ENCODE measurements around the gene GDE1.

The GDE1 gene

DNA sequence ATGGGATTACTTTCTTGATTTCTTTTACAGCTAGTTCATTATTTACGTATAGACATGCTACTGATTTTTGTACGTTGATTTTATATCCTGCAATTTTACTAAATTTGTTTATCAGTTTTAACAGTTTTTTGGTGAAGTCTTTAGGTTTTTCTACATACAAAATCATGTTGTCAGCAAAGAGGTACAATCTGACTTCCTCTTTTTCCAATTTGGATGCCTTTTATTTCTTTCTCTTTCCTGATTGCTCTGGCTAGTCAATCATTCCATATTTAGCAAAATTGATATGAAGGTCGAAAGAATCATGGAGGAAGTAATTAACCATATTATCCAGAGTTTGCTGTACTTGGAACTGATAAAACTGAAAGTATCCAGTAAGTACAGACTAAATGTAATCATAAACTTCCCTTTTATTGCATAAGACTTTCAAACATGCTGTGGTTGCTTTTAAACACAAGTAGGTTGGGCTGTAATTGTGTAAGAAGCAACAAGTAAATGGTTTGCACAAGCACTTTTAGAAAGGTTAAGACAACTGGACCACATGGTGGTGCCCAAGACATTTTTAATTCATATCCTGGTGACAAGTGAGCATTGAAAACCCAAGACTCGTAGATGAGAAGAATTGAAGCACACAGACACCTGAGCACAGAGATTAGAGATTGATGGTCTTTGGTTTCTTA is 8.4 kb downstream of the GDE1 start:
- no peak overlapping the region for H3K27ac ChIP-seq
- TF ChIP-seq ZFX (IDR thresholded peaks at IDR 0.05), result no peak
- no peak for TF ChIP-seq CTCF (conservative IDR thresholded peaks at IDR 0.05)

DNA sequence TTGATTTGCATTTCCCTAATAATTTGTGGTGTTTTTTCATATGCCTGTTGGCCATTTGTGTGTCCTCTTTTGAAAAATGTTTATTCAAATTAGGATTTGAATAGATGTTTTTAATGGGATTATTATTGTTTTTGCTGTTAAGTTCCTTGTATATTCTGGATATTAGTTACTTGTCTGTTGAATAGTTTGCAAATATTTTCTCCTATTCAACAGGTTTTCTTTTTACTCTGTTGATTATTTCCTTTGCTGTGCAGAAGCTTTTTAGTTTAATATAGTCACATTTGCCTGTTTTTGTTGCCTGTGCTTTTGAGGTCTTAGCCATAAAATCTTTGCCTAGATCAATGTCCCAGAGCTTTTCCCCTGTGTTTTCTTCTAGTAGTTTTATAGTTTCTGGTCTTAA is 9.6 kb downstream of the GDE1 start:
- H3K27ac ChIP-seq, result no peak overlapping the region
- TF ChIP-seq CTCF (conservative IDR thresholded peaks at IDR 0.05) (no peak), ZFX (IDR thresholded peaks at IDR 0.05) (no peak)

GRCh38 chr16:19507867-19508266 is 14.0 kb downstream of the GDE1 start:
- TF ChIP-seq ZFX (IDR thresholded peaks at IDR 0.05) (no peak), CTCF (conservative IDR thresholded peaks at IDR 0.05) (no peak)
- H3K27ac ChIP-seq, result no peak overlapping the region

DNA sequence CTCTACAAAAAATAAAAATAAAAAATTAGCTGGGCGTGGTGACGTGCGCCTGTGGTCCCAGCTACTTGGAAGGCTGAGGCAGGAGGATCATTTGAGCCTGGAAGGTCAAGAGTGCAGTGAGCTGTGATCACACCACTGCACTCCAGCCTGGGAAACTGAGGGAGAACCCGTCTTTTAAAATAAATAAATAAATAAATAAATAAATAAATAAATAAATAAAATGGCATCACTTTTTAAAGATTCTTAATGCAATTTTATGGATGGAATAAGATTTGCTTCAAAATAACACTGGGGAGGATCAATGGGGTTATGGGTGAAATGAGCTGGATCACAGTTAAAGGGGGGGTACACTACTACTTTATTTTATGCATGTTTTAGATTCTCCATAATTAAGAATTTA is 14.9 kb downstream of the GDE1 start:
- TF ChIP-seq CTCF (conservative IDR thresholded peaks at IDR 0.05) (no peak), ZFX (IDR thresholded peaks at IDR 0.05) (no peak)
- H3K27ac ChIP-seq, result no peak overlapping the region

GRCh38 chr16:19505600-19506303 is 16.1 kb downstream of the GDE1 start:
- no peak overlapping the region for H3K27ac ChIP-seq
- TF ChIP-seq CTCF (conservative IDR thresholded peaks at IDR 0.05) (no peak), ZFX (IDR thresholded peaks at IDR 0.05) (no peak)

DNA sequence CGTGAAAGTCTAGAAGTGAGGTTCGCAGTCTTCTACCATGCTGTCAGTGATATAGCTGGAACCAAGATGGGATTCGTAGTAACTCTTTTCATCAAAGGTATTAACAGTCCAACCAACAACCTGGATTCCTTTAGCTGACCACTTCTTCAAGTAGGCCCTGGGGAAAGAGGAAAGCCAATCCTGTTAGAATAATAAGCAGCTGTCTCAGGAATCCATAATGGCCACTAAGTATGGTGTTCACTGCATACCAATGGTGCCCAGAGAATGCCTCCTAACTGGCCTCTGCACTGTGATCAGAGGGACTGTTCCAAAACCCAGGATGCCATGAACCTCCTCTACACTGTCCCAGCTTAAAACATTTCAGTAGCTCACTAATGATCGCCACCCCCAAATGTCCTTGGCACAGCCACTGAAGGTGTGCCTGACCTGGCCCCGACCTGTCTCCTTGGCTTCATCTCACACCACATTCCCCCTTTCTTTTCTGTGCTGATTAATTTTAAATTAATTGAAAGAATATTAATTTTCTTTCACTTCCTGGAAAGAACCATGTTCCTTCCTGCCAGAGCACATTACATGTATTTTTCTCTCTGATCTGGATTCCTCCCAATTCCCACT is 18.3 kb downstream of the GDE1 start:
- no peak overlapping the region for H3K27ac ChIP-seq
- no peak for TF ChIP-seq ZFX (IDR thresholded peaks at IDR 0.05)
- no peak for TF ChIP-seq CTCF (conservative IDR thresholded peaks at IDR 0.05)

Data from C4-2B (cell line).